CD4-positive, CD25-positive, alpha-beta regulatory T cell (primary cell): ENCODE measurements around the gene RPS6KA4. TPM values are rescaled to one million over a fixed set of nuclear protein-coding genes. Genes with fewer than 3 reads are reported as not detected.
"Not testable (repeated sequence)": the region's sequence is repeated elsewhere in the genome, so short reads cannot be mapped to it uniquely, and the experiment has no call there.

ENCODE experiments used
- ATAC-seq, 2 donors: fragments of 150-1000 bp; cut with Tn5 transposase; one replicate each; pipeline ENCODE4 v1.10.0; 2021; ENCODE audit warnings: low read depth in 2 of 2, moderate number of reproducible peaks in 2 of 2, moderate library complexity in 1 of 2
- DNase-seq, 3 donors: peaks; one replicate each; pipeline versions ENCODE4 v3.0.0 to v3.0.0-alpha.2; 2012 to 2022; ENCODE audit warnings: mixed read lengths in 1 of 3
- H3K27ac ChIP-seq: one replicate; pipeline ENCODE4 v1.7.0; 2013; ENCODE audit warnings: mild to moderate bottlenecking, low read length; ENCODE audit not compliant: insufficient read depth, poor library complexity, severe bottlenecking
- H3K27me3 ChIP-seq: one replicate; pipeline ENCODE4 v1.7.0; 2013; ENCODE audit warnings: low read length; ENCODE audit not compliant: control insufficient read depth, insufficient read depth
- H3K36me3 ChIP-seq: one replicate; pipeline ENCODE4 v1.7.0; 2013; ENCODE audit warnings: mild to moderate bottlenecking, low read length, moderate library complexity; ENCODE audit not compliant: control insufficient read depth, insufficient read depth
- H3K4me1 ChIP-seq: 2 replicates; pipeline ENCODE4 v1.7.0; 2013; ENCODE audit warnings: mild to moderate bottlenecking, low read length; ENCODE audit not compliant: insufficient read depth, control insufficient read depth, poor library complexity, severe bottlenecking
- H3K4me3 ChIP-seq: one replicate; pipeline ENCODE4 v1.7.0; 2013; ENCODE audit warnings: low read depth, mild to moderate bottlenecking, low read length, moderate library complexity
- H3K9me3 ChIP-seq, 2 experiments: 1 replicate in 1 of 2; 2 replicates in 1 of 2; pipeline ENCODE4 v1.7.0; 2013; ENCODE audit warnings: low read length in 2 of 2, mild to moderate bottlenecking in 1 of 2, moderate library complexity in 1 of 2; ENCODE audit not compliant: control insufficient read depth in 2 of 2
- H3K27ac Mint-ChIP-seq, 3 donors: one replicate each; pipeline ENCODE4 v1.8.0; 2020 to 2022; ENCODE audit warnings: mild to moderate bottlenecking in 3 of 3, mixed read lengths in 3 of 3, moderate library complexity in 2 of 3
- H3K27me3 Mint-ChIP-seq: one replicate; pipeline ENCODE4 v1.8.0; 2022; ENCODE audit warnings: mild to moderate bottlenecking, mixed read lengths
- H3K36me3 Mint-ChIP-seq: one replicate; pipeline ENCODE4 v1.8.0; 2020; ENCODE audit warnings: mixed read lengths
- H3K4me1 Mint-ChIP-seq, 4 donors: one replicate each; pipeline ENCODE4 v1.8.0; 2020 to 2022; ENCODE audit warnings: mixed read lengths in 4 of 4, mild to moderate bottlenecking in 1 of 4
- H3K4me3 Mint-ChIP-seq, 4 donors: one replicate each; pipeline ENCODE4 v1.8.0; 2020 to 2022; ENCODE audit warnings: mild to moderate bottlenecking in 4 of 4, mixed read lengths in 4 of 4, moderate library complexity in 3 of 4
- H3K9me3 Mint-ChIP-seq, 7 donors: one replicate each; pipeline ENCODE4 v1.8.0; 2020 to 2022; ENCODE audit warnings: mixed read lengths in 7 of 7, mild to moderate bottlenecking in 3 of 7, moderate library complexity in 2 of 7
- polyA plus RNA-seq, 4 donors: library from polyadenylated mRNA; unstranded; fragments of 300-500 nt; fragmentation: Illumina TruSeq; gene quantifications; one replicate each; pipeline ENCODE4 v1.2.3, GENCODE V29; 2021
- total RNA-seq: library from RNA; stranded (reverse); gene quantifications from one replicate; pipeline ENCODE4 v1.2.3, GENCODE V29; 2022

Gene RPS6KA4
- total RNA-seq = 32.7 TPM
- 10 to 100 TPM in 2 of 4 donors, 1 to 10 TPM in 2; 6.3 to 14.6 (median 11.1) TPM for polyA plus RNA-seq

DNA sequence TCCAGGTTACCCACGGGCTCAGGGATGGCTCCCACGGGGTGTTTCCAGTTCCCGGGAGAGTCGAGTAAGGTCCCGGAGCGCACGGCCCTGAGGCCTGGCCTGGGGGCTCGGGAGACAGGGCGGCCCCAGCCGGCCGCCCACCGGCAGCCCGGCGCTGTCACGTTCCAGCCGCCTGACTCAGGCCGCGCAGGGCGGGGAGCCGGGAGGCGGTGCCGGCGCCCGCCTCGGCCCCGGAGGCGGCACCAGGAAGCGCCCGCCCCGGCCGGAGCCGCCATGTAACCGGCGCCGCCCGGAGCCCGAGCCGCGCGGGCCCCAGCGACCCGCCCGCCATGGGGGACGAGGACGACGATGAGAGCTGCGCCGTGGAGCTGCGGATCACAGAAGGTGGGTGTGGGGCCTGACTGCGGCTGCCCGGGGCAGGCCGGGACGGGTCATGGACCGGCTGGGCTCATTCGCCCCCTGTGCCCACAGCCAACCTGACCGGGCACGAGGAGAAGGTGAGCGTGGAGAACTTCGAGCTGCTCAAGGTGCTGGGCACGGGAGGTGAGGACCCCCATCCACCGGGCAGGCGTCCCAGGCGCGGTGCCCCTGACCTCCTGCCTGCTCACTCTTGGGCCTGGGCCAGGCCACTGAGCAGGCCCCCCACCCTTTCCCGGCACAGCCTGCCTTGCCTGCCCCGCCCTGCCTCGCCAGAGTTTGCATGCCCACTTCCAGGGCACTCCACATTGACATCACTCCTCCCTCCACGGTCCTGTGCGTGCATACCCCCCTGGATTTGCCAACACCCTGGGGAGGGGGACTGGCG lies at the start of gene RPS6KA4:
Gene RPS6KA4 (plus strand): TSS at position 256 of the 805 bp plus-strand sequence. CDS start 74 bp downstream, at position 330.
- peaks cover 31% of the 10 kb centered on the region for H3K36me3 ChIP-seq
- peaks cover 13% of the 10 kb centered on the region for H3K36me3 Mint-ChIP-seq
- peak; percentile 73 to 74 for ATAC-seq

DNA sequence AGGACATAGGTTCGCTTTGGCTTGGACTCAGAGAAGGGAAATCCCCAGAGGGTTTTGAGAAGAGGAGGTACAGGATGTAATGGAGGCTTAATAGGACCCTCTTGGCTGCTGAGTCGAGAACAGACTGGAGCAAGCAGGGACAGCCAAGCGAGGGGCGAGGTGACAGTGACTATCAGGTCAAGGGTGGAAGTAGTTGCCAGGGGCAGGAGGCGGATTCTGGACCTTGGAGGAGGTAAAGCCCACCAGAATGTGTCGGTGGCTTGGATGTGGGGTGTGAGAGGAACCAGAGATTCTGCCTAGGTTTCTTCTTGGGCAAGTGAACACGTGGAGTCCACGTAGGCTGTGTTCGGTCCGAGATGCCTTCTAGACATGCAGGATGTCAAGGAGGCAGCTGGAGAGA lies 46.0 kb upstream of the RPS6KA4 start:
- Histone ChIP-seq H3K27me3 (no peaks in the 10 kb centered on the region), H3K4me3 (no peak overlapping the region), H3K27ac (no peak overlapping the region), H3K4me1 (peaks cover 15% of the 10 kb centered on the region), H3K36me3 (peaks cover 4% of the 10 kb centered on the region), H3K9me3 (no peaks in the 10 kb centered on the region)
- Mint-ChIP-seq H3K9me3 (peaks cover 0 to 2% (median 0%) of the 10 kb centered on the region in 7 donors), H3K4me3 (peak overlapping the region in 1 of 4 donors; percentile 92), H3K4me1 (peaks cover 0 to 42% (median 19%) of the 10 kb centered on the region in 4 donors), H3K27ac (peak overlapping the region in 2 of 3 donors; percentile 62 to 73), H3K27me3 (no peaks in the 10 kb centered on the region), H3K36me3 (peaks cover 14% of the 10 kb centered on the region)
- no peak for ATAC-seq
- DNase-seq = no peak

More for the DNA sequence above, at the start of gene RPS6KA4:
- Histone ChIP-seq H3K4me3 (peak within 1 kb of the TSS; percentile 68), H3K9me3 (no peaks in the 10 kb centered on the region), H3K27ac (peak within 1 kb of the TSS; percentile 66), H3K4me1 (peaks cover 28% of the 10 kb centered on the region), H3K27me3 (no peaks in the 10 kb centered on the region)
- Mint-ChIP-seq H3K27ac (peak within 1 kb of the TSS; percentile 56 to 96 (median 91)), H3K27me3 (no peaks in the 10 kb centered on the region), H3K9me3 (no peaks in the 10 kb centered on the region), H3K4me1 (peaks cover 0 to 42% (median 18%) of the 10 kb centered on the region in 4 donors), H3K4me3 (peak within 1 kb of the TSS; percentile 94 to 97 (median 96))
- DNase-seq = peak; percentile 32 to 66 (median 41)

DNA sequence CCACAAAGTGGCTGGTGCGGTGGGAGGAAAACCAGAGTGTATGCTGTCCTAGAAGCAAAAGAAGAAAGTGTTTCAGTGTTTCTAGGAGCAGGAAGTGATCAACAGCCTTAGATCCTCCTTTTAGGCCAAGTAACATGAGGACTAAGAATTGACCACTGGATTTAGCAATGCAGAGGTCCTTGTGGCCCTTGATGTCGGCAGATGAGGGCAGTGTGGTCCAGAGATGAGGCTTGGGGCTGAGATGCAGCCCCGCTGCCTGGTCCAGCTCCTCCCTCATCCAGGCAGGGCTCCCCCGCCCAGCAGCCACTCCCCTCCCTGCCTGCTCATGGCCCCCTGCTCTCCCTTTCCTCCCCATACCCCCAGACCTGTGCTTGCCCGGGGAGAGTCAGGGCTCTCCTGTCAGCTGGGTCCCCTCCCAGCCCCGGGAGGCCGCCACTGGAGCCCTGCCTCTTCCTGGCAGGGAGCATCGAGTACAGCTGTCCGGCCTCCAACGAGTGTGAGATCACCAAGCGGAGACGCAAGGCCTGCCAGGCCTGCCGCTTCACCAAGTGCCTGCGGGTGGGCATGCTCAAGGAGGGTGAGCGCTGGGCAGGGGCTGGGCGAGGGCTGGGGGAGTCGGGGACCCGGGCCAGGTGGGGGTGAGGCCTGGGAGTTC lies 45.3 kb upstream of the RPS6KA4 start:
- Mint-ChIP-seq H3K9me3 (peaks cover 0 to 2% (median 0%) of the 10 kb centered on the region in 7 donors), H3K4me1 (peaks cover 0 to 48% (median 21%) of the 10 kb centered on the region in 4 donors), H3K27ac (peak overlapping the region in 1 of 3 donors; percentile 62), H3K27me3 (no peaks in the 10 kb centered on the region), H3K36me3 (peaks cover 14% of the 10 kb centered on the region), H3K4me3 (peak overlapping the region in 2 of 4 donors; percentile 31 to 92)
- Histone ChIP-seq H3K27me3 (no peaks in the 10 kb centered on the region), H3K4me3 (no peak overlapping the region), H3K4me1 (peaks cover 20% of the 10 kb centered on the region), H3K36me3 (peaks cover 4% of the 10 kb centered on the region), H3K9me3 (no peaks in the 10 kb centered on the region), H3K27ac (no peak overlapping the region)
- ATAC-seq (no peak), DNase-seq (no peak)

DNA sequence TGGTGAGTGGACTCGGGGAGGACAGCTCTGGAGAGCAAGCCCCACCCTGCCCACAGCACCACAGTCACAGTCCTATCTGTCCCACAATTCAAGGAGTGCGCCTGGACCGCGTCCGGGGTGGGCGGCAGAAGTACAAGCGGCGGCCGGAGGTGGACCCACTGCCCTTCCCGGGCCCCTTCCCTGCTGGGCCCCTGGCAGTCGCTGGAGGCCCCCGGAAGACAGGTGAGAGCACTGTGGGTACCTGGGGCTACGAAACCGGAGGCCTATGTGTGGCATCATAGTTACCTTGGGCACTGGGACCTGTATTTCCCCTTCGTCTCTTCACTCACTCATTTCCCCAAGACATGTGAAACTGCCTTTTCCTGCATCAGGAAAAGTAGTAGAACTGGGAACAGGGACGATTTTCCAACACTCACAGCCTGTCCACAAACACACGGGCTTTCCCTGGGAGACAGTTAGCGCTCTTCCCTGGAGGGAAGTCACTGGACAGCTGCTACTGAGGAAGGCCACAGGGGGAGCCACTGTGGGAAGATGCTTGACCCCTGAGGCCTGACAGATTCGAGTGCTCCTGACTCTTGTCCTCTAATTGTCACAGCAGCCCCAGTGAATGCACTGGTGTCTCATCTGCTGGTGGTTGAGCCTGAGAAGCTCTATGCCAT lies 44.7 kb upstream of the RPS6KA4 start:
- Histone ChIP-seq H3K4me3 (no peak overlapping the region), H3K27me3 (no peaks in the 10 kb centered on the region), H3K9me3 (no peaks in the 10 kb centered on the region), H3K36me3 (peaks cover 4% of the 10 kb centered on the region), H3K4me1 (peaks cover 27% of the 10 kb centered on the region), H3K27ac (no peak overlapping the region)
- Mint-ChIP-seq H3K27ac (peak overlapping the region in 1 of 3 donors; percentile 81), H3K36me3 (peaks cover 14% of the 10 kb centered on the region), H3K9me3 (peaks cover 0 to 2% (median 0%) of the 10 kb centered on the region in 7 donors), H3K4me1 (peaks cover 0 to 53% (median 26%) of the 10 kb centered on the region in 4 donors), H3K4me3 (peak overlapping the region in 1 of 4 donors; percentile 80), H3K27me3 (no peaks in the 10 kb centered on the region)
- DNase-seq (no peak), ATAC-seq (no peak)

DNA sequence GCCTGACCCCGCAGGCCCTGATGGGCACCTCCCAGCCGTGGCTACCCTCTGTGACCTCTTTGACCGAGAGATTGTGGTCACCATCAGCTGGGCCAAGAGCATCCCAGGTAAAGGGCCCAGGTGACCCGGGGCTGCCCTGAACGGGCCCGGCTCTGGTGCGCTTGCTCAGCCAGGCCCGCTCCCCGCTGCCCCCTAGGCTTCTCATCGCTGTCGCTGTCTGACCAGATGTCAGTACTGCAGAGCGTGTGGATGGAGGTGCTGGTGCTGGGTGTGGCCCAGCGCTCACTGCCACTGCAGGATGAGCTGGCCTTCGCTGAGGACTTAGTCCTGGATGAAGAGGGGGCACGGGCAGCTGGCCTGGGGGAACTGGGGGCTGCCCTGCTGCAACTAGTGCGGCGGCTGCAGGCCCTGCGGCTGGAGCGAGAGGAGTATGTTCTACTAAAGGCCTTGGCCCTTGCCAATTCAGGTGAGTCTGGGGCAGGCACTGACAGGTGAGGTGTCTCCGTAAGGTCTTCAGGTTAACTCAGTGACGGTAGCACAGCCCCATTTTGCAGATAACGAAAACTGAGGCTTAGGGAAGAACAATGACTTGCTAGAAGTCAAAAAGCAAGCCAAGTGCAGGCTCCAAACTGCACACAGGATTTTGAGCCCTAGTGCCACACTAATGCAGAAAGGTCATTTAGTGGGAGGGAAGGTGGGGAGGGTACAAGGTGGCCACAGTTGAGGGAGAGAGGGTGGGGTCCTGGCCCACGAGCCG lies 44.0 kb upstream of the RPS6KA4 start:
- no peaks in the 10 kb centered on the region for H3K27me3 ChIP-seq
- H3K4me1 Mint-ChIP-seq = peaks cover 0 to 59% (median 29%) of the 10 kb centered on the region in 4 donors
- peak overlapping the region in 2 of 4 donors; percentile 24 to 80 for H3K4me3 Mint-ChIP-seq
- peaks cover 4% of the 10 kb centered on the region for H3K36me3 ChIP-seq
- no peaks in the 10 kb centered on the region for H3K27me3 Mint-ChIP-seq
- H3K9me3 Mint-ChIP-seq = peaks cover 0 to 2% (median 0%) of the 10 kb centered on the region in 7 donors
- peaks cover 14% of the 10 kb centered on the region for H3K36me3 Mint-ChIP-seq
- no peaks in the 10 kb centered on the region for H3K9me3 ChIP-seq
- H3K4me1 ChIP-seq = peaks cover 31% of the 10 kb centered on the region
- peak overlapping the region in 1 of 3 donors; percentile 26 for H3K27ac Mint-ChIP-seq
- H3K27ac ChIP-seq = no peak overlapping the region
- DNase-seq = no peak
- H3K4me3 ChIP-seq = no peak overlapping the region
- no peak for ATAC-seq

DNA sequence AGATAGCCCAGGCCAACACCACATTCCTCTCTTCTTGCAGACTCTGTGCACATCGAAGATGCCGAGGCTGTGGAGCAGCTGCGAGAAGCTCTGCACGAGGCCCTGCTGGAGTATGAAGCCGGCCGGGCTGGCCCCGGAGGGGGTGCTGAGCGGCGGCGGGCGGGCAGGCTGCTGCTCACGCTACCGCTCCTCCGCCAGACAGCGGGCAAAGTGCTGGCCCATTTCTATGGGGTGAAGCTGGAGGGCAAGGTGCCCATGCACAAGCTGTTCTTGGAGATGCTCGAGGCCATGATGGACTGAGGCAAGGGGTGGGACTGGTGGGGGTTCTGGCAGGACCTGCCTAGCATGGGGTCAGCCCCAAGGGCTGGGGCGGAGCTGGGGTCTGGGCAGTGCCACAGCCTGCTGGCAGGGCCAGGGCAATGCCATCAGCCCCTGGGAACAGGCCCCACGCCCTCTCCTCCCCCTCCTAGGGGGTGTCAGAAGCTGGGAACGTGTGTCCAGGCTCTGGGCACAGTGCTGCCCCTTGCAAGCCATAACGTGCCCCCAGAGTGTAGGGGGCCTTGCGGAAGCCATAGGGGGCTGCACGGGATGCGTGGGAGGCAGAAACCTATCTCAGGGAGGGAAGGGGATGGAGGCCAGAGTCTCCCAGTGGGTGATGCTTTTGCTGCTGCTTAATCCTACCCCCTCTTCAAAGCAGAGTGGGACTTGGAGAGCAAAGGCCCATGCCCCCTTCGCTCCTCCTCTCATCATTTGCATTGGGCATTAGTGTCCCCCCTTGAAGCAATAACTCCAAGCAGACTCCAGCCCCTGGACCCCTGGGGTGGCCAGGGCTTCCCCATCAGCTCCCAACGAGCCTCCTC lies 43.1 kb upstream of the RPS6KA4 start:
- peak overlapping the region; percentile 93 to 97 (median 96) for H3K4me3 Mint-ChIP-seq
- H3K4me1 Mint-ChIP-seq = peaks cover 0 to 57% (median 32%) of the 10 kb centered on the region in 4 donors
- not testable (repeated sequence) for H3K9me3 Mint-ChIP-seq, H3K27me3 Mint-ChIP-seq, H3K9me3 ChIP-seq, H3K27me3 ChIP-seq, DNase-seq, H3K36me3 ChIP-seq, H3K4me3 ChIP-seq, ATAC-seq
- peaks cover 31% of the 10 kb centered on the region for H3K4me1 ChIP-seq
- H3K27ac Mint-ChIP-seq = peak overlapping the region; percentile 99 to 100 (median 100)
- peak overlapping the region; percentile 98 for H3K27ac ChIP-seq
- H3K36me3 Mint-ChIP-seq = peaks cover 22% of the 10 kb centered on the region
